ENCODE data around the gene NSUN7. TPM values are rescaled to one million over a fixed set of nuclear protein-coding genes. Genes with fewer than 3 reads are reported as not detected.

NSUN7 gene
- total RNA-seq, 2 donors from 2014 or later = 12.6 to 14.3 TPM

DNA sequence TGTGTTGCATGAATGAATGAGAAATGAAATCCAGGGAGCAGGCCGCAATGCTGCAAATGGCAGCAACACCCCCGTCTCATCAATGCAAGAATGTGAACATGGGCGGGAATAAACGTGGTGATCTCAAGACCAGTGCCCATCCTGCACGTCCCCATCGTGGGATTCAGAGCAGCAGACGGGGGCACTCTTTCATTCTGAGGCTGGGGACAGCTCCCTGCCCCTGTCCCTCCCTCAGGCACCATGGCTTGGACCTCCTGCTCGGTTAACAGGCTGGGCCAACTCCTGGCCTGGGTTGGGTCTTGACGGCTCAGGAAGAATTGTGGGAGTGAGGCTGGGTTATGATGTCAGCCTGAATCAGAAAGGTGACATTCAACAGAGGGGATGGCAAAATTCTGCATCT is 78.9 kb downstream of the NSUN7 start:
- no peak for DNase-seq (ENCODE audit: low spot score)
- Histone ChIP-seq H3K4me1 (replicated peaks) (no peaks in the 10 kb centered on the region), H3K36me3 (no peaks in the 10 kb centered on the region), H3K27ac (no peak overlapping the region), H3K27me3 (replicated peaks; ENCODE audit: insufficient read depth) (no peaks in the 10 kb centered on the region), H3K9me3 (no peaks in the 10 kb centered on the region), H3K4me3 (no peak overlapping the region)
- intact Hi-C loops (cut with DNase I) = no loop called here
- TF ChIP-seq CTCF (IDR thresholded peaks at IDR 0.05) (no peak), POLR2A (IDR thresholded peaks at IDR 0.05) (no peak), POLR2AphosphoS5 (IDR thresholded peaks at IDR 0.05) (no peak)
- 97% methylated on average over 9 of the region's 9 CpGs for WGBS

DNA sequence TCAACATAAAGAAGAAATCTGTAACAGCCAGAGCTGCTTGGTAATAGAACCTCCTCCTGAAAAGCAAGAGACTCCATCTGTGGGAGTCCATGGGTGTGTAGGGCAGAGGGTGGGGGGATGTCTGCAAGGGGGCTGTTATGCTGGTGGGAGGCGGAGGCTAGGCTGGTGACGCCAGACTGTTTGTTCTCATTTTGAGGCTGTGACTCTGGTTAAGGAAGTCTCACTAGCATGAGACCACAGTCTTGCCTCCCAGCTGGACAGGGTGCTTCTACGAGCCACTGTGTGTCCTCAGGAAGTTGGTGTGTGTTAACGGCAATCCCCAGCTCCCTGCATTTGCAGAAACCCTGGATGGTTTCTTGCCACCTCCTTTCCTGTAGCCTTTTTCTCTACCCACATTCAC is 79.8 kb downstream of the NSUN7 start:
- Histone ChIP-seq H3K9me3 (no peaks in the 10 kb centered on the region), H3K27ac (no peak overlapping the region), H3K4me1 (replicated peaks) (no peaks in the 10 kb centered on the region), H3K4me3 (no peak overlapping the region), H3K27me3 (replicated peaks; ENCODE audit: insufficient read depth) (no peaks in the 10 kb centered on the region), H3K36me3 (no peaks in the 10 kb centered on the region)
- intact Hi-C loops (cut with DNase I) = no loop called here
- no peak for DNase-seq (ENCODE audit: low spot score)
- no peak for TF ChIP-seq POLR2AphosphoS5 (IDR thresholded peaks at IDR 0.05)
- TF ChIP-seq CTCF (IDR thresholded peaks at IDR 0.05) = no peak
- TF ChIP-seq POLR2A (IDR thresholded peaks at IDR 0.05) = no peak
- 88% methylated on average over 4 of the region's 4 CpGs for WGBS

GRCh38 chr4:40831146-40831907 is 81.6 kb downstream of the NSUN7 start:
- H3K27me3 ChIP-seq (replicated peaks; ENCODE audit: insufficient read depth) = no peaks in the 10 kb centered on the region
- no peaks in the 10 kb centered on the region for H3K4me1 ChIP-seq (replicated peaks)
- H3K36me3 ChIP-seq = no peaks in the 10 kb centered on the region
- intact Hi-C loops (cut with DNase I) = no loop called here
- no peak overlapping the region for H3K4me3 ChIP-seq
- WGBS = 93% methylated on average over 18 of the region's 18 CpGs
- no peak overlapping the region for H3K27ac ChIP-seq
- no peaks in the 10 kb centered on the region for H3K9me3 ChIP-seq
- no peak for DNase-seq (ENCODE audit: low spot score)
- TF ChIP-seq POLR2AphosphoS5 (IDR thresholded peaks at IDR 0.05) (no peak), POLR2A (IDR thresholded peaks at IDR 0.05) (no peak)

DNA sequence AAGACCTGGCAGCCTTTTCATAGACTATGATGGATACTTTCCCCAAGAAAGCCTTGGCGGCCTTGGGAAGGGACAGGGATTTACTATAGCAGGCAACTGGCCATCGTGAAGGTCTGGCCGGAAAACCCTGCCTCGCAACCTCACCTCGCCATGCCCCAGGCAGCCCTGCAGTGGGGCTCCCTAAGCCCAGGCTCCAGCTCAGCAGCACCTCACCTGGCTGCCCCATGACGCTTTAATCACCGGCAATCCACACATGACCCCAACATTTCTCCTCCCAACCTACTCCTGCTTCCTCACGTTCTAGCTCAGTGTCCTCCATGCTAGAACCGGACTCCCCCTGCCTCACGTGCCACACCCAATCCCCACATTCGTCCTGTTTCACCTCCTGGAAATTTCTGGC is 82.4 kb downstream of the NSUN7 start:
- Histone ChIP-seq H3K4me1 (replicated peaks) (no peaks in the 10 kb centered on the region), H3K36me3 (no peaks in the 10 kb centered on the region), H3K27me3 (replicated peaks; ENCODE audit: insufficient read depth) (no peaks in the 10 kb centered on the region), H3K9me3 (no peaks in the 10 kb centered on the region), H3K27ac (no peak overlapping the region), H3K4me3 (no peak overlapping the region)
- no peak for DNase-seq (ENCODE audit: low spot score)
- TF ChIP-seq POLR2AphosphoS5 (IDR thresholded peaks at IDR 0.05) (no peak), POLR2A (IDR thresholded peaks at IDR 0.05) (no peak), CTCF (IDR thresholded peaks at IDR 0.05) (no peak)
- 96% methylated on average over 11 of the region's 11 CpGs for WGBS
- intact Hi-C loops (cut with DNase I) = no loop called here

- DNase-seq (ENCODE audit: low spot score) = no peak
- Histone ChIP-seq H3K27ac (no peak overlapping the region), H3K36me3 (no peaks in the 10 kb centered on the region)
Observed at GRCh38 chr4:40833212-40833611, 83.5 kb downstream of the NSUN7 start.

More at GRCh38 chr4:40833212-40833611, 83.5 kb downstream of the NSUN7 start:
- H3K27me3 ChIP-seq (replicated peaks; ENCODE audit: insufficient read depth) = no peaks in the 10 kb centered on the region
- no peak overlapping the region for H3K4me3 ChIP-seq
- H3K9me3 ChIP-seq = no peaks in the 10 kb centered on the region
- no peaks in the 10 kb centered on the region for H3K4me1 ChIP-seq (replicated peaks)
- 94% methylated on average over 11 of the region's 11 CpGs for WGBS
- intact Hi-C loops (cut with DNase I) = no loop called here
- TF ChIP-seq CTCF (IDR thresholded peaks at IDR 0.05) (no peak), POLR2AphosphoS5 (IDR thresholded peaks at IDR 0.05) (no peak), POLR2A (IDR thresholded peaks at IDR 0.05) (no peak)

Data from prostate gland (tissue), 2 donors.